Ishikawa (cell line): Measurements from ENCODE around the gene CYP39A1.

Experiments
- CEBPB ChIP-seq: IDR thresholded peaks from 2 replicates; pipeline ENCODE4 v1.6.1; 2012
- CREB1 ChIP-seq: IDR thresholded peaks from 2 replicates; pipeline ENCODE4 v1.6.1; 2012; ENCODE audit warnings: low read depth
- EGR1 ChIP-seq: IDR thresholded peaks from 2 replicates; pipeline ENCODE4 v1.6.1; 2012
- EP300 ChIP-seq: IDR thresholded peaks from 2 replicates; pipeline ENCODE4 v1.6.1; 2012; ENCODE audit warnings: borderline replicate concordance
- RAD21 ChIP-seq: IDR thresholded peaks from 2 replicates; pipeline ENCODE4 v1.6.1; 2012; ENCODE audit warnings: low read depth
- TAF1 ChIP-seq: IDR thresholded peaks from 2 replicates; pipeline ENCODE4 v1.6.1; 2012; ENCODE audit warnings: low read depth, mild to moderate bottlenecking
- TCF12 ChIP-seq: IDR thresholded peaks from 2 replicates; pipeline ENCODE4 v1.6.1; 2012; ENCODE audit warnings: low read depth
- YY1 ChIP-seq: IDR thresholded peaks from 2 replicates; pipeline ENCODE4 v1.6.1; 2012; ENCODE audit warnings: low read depth
- ZBTB7A ChIP-seq: IDR thresholded peaks from 2 replicates; pipeline ENCODE4 v1.6.1; 2012; ENCODE audit warnings: low read depth

GRCh38 chr6:46592046-46592445, 60.6 kb downstream of the CYP39A1 start:
- TF ChIP-seq EP300 (no peak), CREB1 (no peak), YY1 (no peak), EGR1 (no peak), TCF12 (no peak), TAF1 (no peak), RAD21 (no peak), CEBPB (no peak), ZBTB7A (no peak)
